Thoracic aorta (tissue), 2 donors: ENCODE measurements around the gene SPON1. TPM values are rescaled to one million over a fixed set of nuclear protein-coding genes. Genes with fewer than 3 reads are reported as not detected.

ENCODE experiments used
- ATAC-seq: fragments of 150-250 bp; one replicate; pipeline ENCODE4 v1.8.0; 2017; ENCODE audit warnings: low read depth; ENCODE audit not compliant: insufficient number of reproducible peaks, low FRiP score
- DNase-seq: peaks from one replicate; pipeline ENCODE4 v3.0.0-alpha.2; 2020; ENCODE audit warnings: low spot score
- H3K27ac ChIP-seq, 2 donors: fragments of 200-600 bp; sonication (generic); 1 replicate in 1 of 2; 2 replicates in 1 of 2; pipeline ENCODE4 v1.5.1; 2016; ENCODE audit warnings: mild to moderate bottlenecking in 2 of 2, moderate library complexity in 2 of 2
- H3K27me3 ChIP-seq: fragments of 200-600 bp; sonication (generic); replicated peaks from 2 replicates; pipeline ENCODE4 v1.6.0; 2016; ENCODE audit warnings: mild to moderate bottlenecking; ENCODE audit not compliant: insufficient read depth
- H3K36me3 ChIP-seq: fragments of 200-600 bp; sonication (generic); one replicate; pipeline ENCODE4 v1.5.1; 2016
- H3K4me1 ChIP-seq, 2 donors: fragments of 200-600 bp; sonication (generic); 1 replicate in 1 of 2; 2 replicates in 1 of 2; pipeline versions ENCODE4 v1.5.1 to v1.6.0; 2016; ENCODE audit warnings: low read depth in 2 of 2, mild to moderate bottlenecking in 1 of 2; ENCODE audit not compliant: control insufficient read depth in 1 of 2
- H3K4me3 ChIP-seq: fragments of 200-600 bp; sonication (generic); 2 replicates; pipeline ENCODE4 v1.5.1; 2016; ENCODE audit warnings: mild to moderate bottlenecking
- H3K9me3 ChIP-seq: fragments of 200-600 bp; sonication (generic); 2 replicates; pipeline ENCODE4 v1.5.1; 2016
- total RNA-seq, 2 donors: library from RNA; depleted of rRNA; stranded (reverse); fragments of >200 nt; gene quantifications; one replicate each; pipeline versions ENCODE4 v1.1.0 to v1.2.3, GENCODE V29; 2016
- TF ChIP-seq, protein P1 (sequence below): fragments of 200-600 bp; sonication (generic); IDR thresholded peaks from one replicate; pipeline ENCODE4 v1.5.1; 2019; ENCODE audit warnings: antibody characterized with exemption

The SPON1 gene
- total RNA-seq, 2 donors from 2014 or later: 20.6 to 48.5 TPM

DNA sequence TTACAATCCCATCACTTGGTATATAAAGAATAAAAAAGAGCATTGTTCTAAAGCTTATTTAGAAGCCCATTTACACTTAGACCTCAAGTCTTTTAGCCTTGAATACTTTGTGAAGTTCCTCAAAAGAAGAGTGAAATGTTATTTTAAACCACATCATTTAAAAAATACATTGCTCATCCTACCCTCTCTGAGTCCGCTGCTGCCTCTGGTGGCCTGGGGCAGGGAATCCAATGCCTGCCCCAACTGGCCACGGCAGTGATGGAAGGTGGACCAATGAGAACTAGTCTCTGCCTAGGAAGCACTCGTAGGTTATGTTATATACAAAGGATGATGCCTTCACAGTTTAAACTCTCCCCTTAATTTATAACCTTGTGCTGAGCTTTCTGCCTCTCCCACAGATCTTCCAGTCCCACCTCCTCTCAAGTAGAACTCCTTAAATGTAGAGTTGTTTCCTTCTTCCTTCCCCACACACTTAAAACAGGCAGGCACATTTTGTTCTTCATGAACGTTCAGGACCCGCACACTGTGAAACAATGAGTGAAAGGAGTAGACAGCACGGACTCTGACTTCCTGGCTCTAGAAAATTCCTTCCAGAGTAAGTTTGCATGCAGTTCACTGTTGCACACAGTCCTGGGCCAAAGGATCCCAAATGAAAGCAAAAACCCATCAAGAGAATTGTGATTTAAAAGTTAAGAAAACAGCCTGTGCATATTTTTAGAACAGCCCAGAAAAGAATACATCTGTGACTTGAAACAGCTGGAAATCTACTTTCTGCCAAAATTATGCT is 228.7 kb downstream of the SPON1 start:
- ATAC-seq (peak; percentile 27), DNase-seq (no peak)
- peak overlapping the region; percentile 66 to 70 for H3K27ac ChIP-seq
- no peaks in the 10 kb centered on the region for H3K36me3 ChIP-seq
- H3K4me1 ChIP-seq: peaks cover 20 to 41% of the 10 kb centered on the region in 2 donors
- H3K27me3 ChIP-seq: no peaks in the 10 kb centered on the region
- no peaks in the 10 kb centered on the region for H3K9me3 ChIP-seq
- H3K4me3 ChIP-seq: peak overlapping the region; percentile 45
- TF ChIP-seq, protein P1, sequence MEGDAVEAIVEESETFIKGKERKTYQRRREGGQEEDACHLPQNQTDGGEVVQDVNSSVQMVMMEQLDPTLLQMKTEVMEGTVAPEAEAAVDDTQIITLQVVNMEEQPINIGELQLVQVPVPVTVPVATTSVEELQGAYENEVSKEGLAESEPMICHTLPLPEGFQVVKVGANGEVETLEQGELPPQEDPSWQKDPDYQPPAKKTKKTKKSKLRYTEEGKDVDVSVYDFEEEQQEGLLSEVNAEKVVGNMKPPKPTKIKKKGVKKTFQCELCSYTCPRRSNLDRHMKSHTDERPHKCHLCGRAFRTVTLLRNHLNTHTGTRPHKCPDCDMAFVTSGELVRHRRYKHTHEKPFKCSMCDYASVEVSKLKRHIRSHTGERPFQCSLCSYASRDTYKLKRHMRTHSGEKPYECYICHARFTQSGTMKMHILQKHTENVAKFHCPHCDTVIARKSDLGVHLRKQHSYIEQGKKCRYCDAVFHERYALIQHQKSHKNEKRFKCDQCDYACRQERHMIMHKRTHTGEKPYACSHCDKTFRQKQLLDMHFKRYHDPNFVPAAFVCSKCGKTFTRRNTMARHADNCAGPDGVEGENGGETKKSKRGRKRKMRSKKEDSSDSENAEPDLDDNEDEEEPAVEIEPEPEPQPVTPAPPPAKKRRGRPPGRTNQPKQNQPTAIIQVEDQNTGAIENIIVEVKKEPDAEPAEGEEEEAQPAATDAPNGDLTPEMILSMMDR: no peak

DNA sequence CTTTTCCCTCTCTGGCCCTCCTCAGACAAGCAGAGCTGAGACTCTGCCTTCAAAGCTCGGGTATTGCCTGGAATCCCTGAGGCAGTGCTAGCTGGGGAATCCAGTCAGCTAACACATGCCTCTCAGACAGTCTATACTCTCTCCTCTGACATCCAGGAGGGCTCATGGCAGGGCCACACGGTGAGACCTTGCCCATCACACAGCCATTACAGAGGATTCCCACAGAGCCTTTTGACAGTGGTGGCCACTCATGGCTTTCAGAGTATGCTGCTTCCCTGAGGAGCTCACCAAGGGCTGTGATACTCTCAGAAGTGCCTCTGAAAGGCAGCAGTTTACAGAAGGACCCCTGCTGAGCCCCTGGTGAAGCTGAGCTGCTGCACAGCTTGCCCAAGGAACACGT is 231.1 kb downstream of the SPON1 start:
- ATAC-seq: no peak

DNA sequence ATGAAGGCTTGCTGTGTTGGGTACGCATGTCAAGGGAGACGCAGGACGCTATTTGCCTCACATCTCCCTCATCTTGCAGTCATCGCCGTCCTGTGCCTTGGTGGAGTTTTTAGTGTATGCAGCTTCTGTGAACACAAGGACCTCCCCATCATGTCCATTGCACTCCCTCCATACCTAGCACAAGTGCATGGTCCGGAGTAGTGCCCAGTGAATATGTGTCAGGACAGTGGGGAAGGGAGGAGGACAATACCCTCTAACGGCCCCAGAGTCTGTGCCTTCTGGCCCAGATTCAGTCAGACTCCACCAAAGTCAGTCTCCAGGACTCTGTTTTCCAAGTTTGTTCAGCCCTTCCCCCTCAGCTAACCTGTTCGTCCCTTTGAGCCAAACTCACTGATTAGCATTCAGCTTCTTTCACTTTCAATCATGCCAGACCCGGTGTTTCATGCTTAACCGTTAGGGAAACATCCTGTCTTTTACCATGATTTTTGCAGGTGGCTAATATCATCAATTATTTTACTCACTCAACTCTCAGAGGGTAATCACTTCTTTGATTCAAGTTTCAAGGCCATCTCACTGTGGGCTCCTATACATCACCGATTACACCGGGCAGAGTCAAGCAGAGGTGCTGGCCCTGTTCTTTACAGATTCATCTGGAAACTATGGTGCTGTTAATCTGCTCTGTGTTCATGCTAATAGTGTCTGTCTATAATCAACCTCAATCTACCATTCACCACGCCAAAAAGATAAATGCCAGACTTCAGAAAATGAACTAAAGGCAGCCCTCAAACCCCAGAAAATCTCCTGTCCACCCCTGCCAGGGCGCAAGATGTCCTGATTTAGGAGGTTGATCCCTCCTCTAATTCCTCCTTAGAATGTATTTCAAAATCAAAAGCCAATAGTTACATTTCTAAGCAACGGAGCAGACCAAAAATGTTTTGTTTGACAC is 240.0 kb downstream of the SPON1 start:
- Histone ChIP-seq H3K27ac (no peak overlapping the region), H3K4me1 (peaks cover 4 to 15% of the 10 kb centered on the region in 2 donors), H3K27me3 (no peaks in the 10 kb centered on the region), H3K9me3 (no peaks in the 10 kb centered on the region), H3K4me3 (peak overlapping the region; percentile 51), H3K36me3 (no peaks in the 10 kb centered on the region)
- DNase-seq (no peak), ATAC-seq (no peak)
- TF ChIP-seq, protein P1: no peak

More for the DNA sequence above, 231.1 kb downstream of the SPON1 start:
- H3K4me1 ChIP-seq: peaks cover 20 to 35% of the 10 kb centered on the region in 2 donors
- no peak for DNase-seq
- H3K27ac ChIP-seq: no peak overlapping the region
- H3K36me3 ChIP-seq: no peaks in the 10 kb centered on the region
- H3K4me3 ChIP-seq: no peak overlapping the region
- TF ChIP-seq, protein P1: no peak
- no peaks in the 10 kb centered on the region for H3K27me3 ChIP-seq
- H3K9me3 ChIP-seq: no peaks in the 10 kb centered on the region

GRCh38 chr11:14203321-14203720 is 240.8 kb downstream of the SPON1 start:
- Histone ChIP-seq H3K9me3 (no peaks in the 10 kb centered on the region), H3K4me3 (peak overlapping the region; percentile 51), H3K27me3 (no peaks in the 10 kb centered on the region), H3K4me1 (peaks cover 4 to 15% of the 10 kb centered on the region in 2 donors), H3K36me3 (no peaks in the 10 kb centered on the region), H3K27ac (no peak overlapping the region)
- DNase-seq (no peak), ATAC-seq (no peak)
- TF ChIP-seq, protein P1: no peak

DNA sequence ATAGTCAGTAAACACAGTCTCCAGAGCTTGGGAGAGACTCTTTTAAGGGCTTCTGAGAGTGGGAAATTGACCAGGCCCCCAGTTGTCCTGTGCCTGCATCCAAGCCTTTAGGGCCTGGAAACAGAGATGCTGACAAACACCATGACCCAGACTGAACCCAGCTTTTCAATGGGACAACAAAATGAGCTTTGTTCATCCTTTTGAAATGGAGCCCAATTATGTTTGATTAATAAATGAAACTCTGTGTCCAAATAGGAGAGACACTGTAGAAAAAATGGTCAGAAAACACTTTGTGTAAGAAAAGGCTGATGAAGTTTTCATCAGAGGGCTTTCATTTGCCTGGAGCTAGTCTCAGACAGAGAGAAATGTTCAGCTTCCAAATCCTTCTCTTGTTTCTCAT is 250.5 kb downstream of the SPON1 start:
- TF ChIP-seq, protein P1: no peak

More for the DNA sequence above, 250.5 kb downstream of the SPON1 start:
- Histone ChIP-seq H3K36me3 (no peaks in the 10 kb centered on the region), H3K4me3 (no peak overlapping the region), H3K27ac (no peak overlapping the region), H3K27me3 (no peaks in the 10 kb centered on the region), H3K4me1 (no peaks in the 10 kb centered on the region), H3K9me3 (no peaks in the 10 kb centered on the region)
- ATAC-seq (no peak), DNase-seq (no peak)
